Measurements from ENCODE around the gene NUMB. TPM values are rescaled to one million over a fixed set of nuclear protein-coding genes. Genes with fewer than 3 reads are reported as not detected.
"Not testable (repeated sequence)": the region's sequence is repeated elsewhere in the genome, so short reads cannot be mapped to it uniquely, and the experiment has no call there.

NUMB gene
- total RNA-seq, 1 donor from 2014 or later, result 41.9 TPM

GRCh38 chr14:73427516-73428264 lies 30.7 kb downstream of the NUMB start:
- DNase-seq (no peak), ATAC-seq (peak; percentile 39)
- intact Hi-C loops (cut with micrococcal nuclease), result no loop called here

- intact Hi-C loops (cut with micrococcal nuclease), result no loop called here
- ATAC-seq (peak; percentile 55), DNase-seq (no peak)
Observed at GRCh38 chr14:73426877-73427276, 31.5 kb downstream of the NUMB start.

- no peak for DNase-seq
- ATAC-seq, result no peak
- intact Hi-C loops (cut with micrococcal nuclease), result no loop called here
Observed at GRCh38 chr14:73424453-73424852, 33.9 kb downstream of the NUMB start.

- intact Hi-C loops (cut with micrococcal nuclease); DNase-seq; ATAC-seq: not testable (repeated sequence)
Observed at GRCh38 chr14:73423092-73423491, 35.3 kb downstream of the NUMB start.

- DNase-seq (no peak), ATAC-seq (no peak)
- intact Hi-C loops (cut with micrococcal nuclease), result no loop called here
Observed at GRCh38 chr14:73422515-73422914, 35.8 kb downstream of the NUMB start.

GRCh38 chr14:73418227-73418626 lies 40.1 kb downstream of the NUMB start:
- ATAC-seq (no peak), DNase-seq (no peak)
- intact Hi-C loops (cut with micrococcal nuclease), result no loop called here

- intact Hi-C loops (cut with micrococcal nuclease); ATAC-seq; DNase-seq: not testable (repeated sequence)
Observed at GRCh38 chr14:73406248-73406647, 52.1 kb downstream of the NUMB start.

GRCh38 chr14:73403181-73403752 lies 55.1 kb downstream of the NUMB start:
- DNase-seq (no peak), ATAC-seq (no peak)
- intact Hi-C loops (cut with micrococcal nuclease), result no loop called here

GRCh38 chr14:73402579-73402978 lies 55.8 kb downstream of the NUMB start:
- intact Hi-C loops (cut with micrococcal nuclease), result no loop called here
- DNase-seq, result no peak
- no peak for ATAC-seq

GRCh38 chr14:73397810-73398209 lies 60.5 kb downstream of the NUMB start:
- ATAC-seq, result no peak
- intact Hi-C loops (cut with micrococcal nuclease), result no loop called here
- no peak for DNase-seq

GRCh38 chr14:73394317-73394716 lies 64.0 kb downstream of the NUMB start:
- intact Hi-C loops (cut with micrococcal nuclease), result no loop called here
- no peak for ATAC-seq
- DNase-seq, result no peak

GRCh38 chr14:73393375-73393774 lies 65.0 kb downstream of the NUMB start:
- intact Hi-C loops (cut with micrococcal nuclease), result no loop called here
- ATAC-seq, result no peak
- DNase-seq, result no peak

- no peak for DNase-seq
- no peak for ATAC-seq
- intact Hi-C loops (cut with micrococcal nuclease), result no loop called here
Observed at GRCh38 chr14:73392329-73393257, 65.8 kb downstream of the NUMB start.

- intact Hi-C loops (cut with micrococcal nuclease); ATAC-seq; DNase-seq: not testable (repeated sequence)
Observed at GRCh38 chr14:73387860-73388259, 70.5 kb downstream of the NUMB start.

- no peak for DNase-seq
- intact Hi-C loops (cut with micrococcal nuclease), result no loop called here
- ATAC-seq, result no peak
Observed at GRCh38 chr14:73386342-73386741, 72.0 kb downstream of the NUMB start.

GRCh38 chr14:73385021-73385420 lies 73.3 kb downstream of the NUMB start:
- intact Hi-C loops (cut with micrococcal nuclease); DNase-seq; ATAC-seq: not testable (repeated sequence)

- DNase-seq (no peak), ATAC-seq (no peak)
- intact Hi-C loops (cut with micrococcal nuclease), result no loop called here
Observed at GRCh38 chr14:73383356-73383755, 75.0 kb downstream of the NUMB start.

- DNase-seq (no peak), ATAC-seq (no peak)
- intact Hi-C loops (cut with micrococcal nuclease), result no loop called here
Observed at GRCh38 chr14:73381380-73382013, 76.8 kb downstream of the NUMB start.

- intact Hi-C loops (cut with micrococcal nuclease), result no loop called here
- peak; percentile 77 for ATAC-seq
Observed at GRCh38 chr14:73376585-73376984, 81.8 kb downstream of the NUMB start.

More at GRCh38 chr14:73376585-73376984, 81.8 kb downstream of the NUMB start:
- no peak for DNase-seq
